ENCODE results near the gene PNRC1. TPM values are rescaled to one million over a fixed set of nuclear protein-coding genes. Genes with fewer than 3 reads are reported as not detected.
"Not testable (repeated sequence)": the region's sequence is repeated elsewhere in the genome, so short reads cannot be mapped to it uniquely, and the experiment has no call there.

Gene PNRC1
- total and polyA plus RNA-seq, 2 donors from 2014 or later, result 72.0 to 232 TPM

DNA sequence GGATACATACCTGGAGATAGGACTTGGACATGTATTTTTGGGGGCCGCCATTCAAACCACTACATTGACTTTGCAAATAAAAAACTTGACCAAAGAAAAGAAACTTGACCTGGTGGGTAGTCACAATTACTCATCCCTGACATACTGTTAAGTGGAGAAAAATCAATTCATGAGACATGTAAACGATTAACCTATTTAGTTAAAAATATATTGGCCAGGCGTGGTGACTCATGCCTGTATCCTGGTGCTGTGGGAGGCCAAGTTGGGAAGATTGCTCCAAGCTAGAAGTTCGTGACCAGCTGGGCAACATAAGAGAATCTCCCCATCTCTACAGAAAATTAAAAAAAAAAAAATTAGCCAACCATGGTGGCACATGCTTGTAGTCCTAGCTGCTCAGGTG is 39.8 kb downstream of the PNRC1 start:
- TF ChIP-seq, protein P1, sequence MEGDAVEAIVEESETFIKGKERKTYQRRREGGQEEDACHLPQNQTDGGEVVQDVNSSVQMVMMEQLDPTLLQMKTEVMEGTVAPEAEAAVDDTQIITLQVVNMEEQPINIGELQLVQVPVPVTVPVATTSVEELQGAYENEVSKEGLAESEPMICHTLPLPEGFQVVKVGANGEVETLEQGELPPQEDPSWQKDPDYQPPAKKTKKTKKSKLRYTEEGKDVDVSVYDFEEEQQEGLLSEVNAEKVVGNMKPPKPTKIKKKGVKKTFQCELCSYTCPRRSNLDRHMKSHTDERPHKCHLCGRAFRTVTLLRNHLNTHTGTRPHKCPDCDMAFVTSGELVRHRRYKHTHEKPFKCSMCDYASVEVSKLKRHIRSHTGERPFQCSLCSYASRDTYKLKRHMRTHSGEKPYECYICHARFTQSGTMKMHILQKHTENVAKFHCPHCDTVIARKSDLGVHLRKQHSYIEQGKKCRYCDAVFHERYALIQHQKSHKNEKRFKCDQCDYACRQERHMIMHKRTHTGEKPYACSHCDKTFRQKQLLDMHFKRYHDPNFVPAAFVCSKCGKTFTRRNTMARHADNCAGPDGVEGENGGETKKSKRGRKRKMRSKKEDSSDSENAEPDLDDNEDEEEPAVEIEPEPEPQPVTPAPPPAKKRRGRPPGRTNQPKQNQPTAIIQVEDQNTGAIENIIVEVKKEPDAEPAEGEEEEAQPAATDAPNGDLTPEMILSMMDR (IDR thresholded peaks at IDR 0.05; ENCODE audit: borderline replicate concordance, extremely low read depth, insufficient read depth), result no peak
- Histone ChIP-seq H3K9me3 (ENCODE audit: control insufficient read depth in 2 of 3, insufficient read depth in 1 of 3, low read length in 3 of 3) (no peaks in the 10 kb centered on the region), H3K9ac (ENCODE audit: low read length in 3 of 3) (no peak overlapping the region), H3K4me3 (ENCODE audit: low read length in 3 of 3) (no peak overlapping the region), H3K36me3 (ENCODE audit: control insufficient read depth in 2 of 3, insufficient read depth in 3 of 3, low read length in 3 of 3) (no peaks in the 10 kb centered on the region), H3K27me3 (ENCODE audit: control insufficient read depth, insufficient read depth, low read length) (no peaks in the 10 kb centered on the region), H3K4me1 (ENCODE audit: control insufficient read depth in 2 of 3, insufficient read depth in 2 of 3, low read depth in 1 of 3, low read length in 3 of 3) (peaks cover 0 to 5% (median 3%) of the 10 kb centered on the region in 3 donors), H3K27ac (ENCODE audit: low read depth in 2 of 2, low read length in 2 of 2) (no peak overlapping the region)
- intact Hi-C loops (cut with DNase I), result no loop called here
- DNase-seq (peak in 2 of 5 donors; percentile 30 to 46), FAIRE-seq (peak; percentile 39)

DNA sequence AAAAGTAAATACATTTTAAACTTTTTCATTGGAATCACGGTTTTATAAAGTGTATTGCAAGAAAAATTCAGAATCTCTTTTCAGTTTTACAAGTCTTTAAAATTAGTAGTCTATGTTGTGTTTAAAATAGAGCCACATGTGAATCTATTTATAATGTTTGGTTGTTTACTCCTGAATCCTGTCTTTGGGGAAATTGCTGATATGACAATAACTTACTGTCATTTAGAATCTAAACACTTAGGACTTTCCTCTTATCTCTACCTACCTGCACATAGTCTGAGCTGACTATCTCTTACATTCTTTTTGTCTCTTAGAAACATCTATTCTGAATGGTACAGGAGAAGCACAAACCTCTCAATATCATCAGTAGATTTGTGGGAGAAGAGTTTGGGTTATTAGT is 41.4 kb downstream of the PNRC1 start:
- H3K4me1 ChIP-seq (ENCODE audit: control insufficient read depth in 2 of 3, insufficient read depth in 2 of 3, low read depth in 1 of 3, low read length in 3 of 3), result peaks cover 0 to 2% (median under 1%) of the 10 kb centered on the region in 3 donors
- no peaks in the 10 kb centered on the region for H3K9me3 ChIP-seq (ENCODE audit: control insufficient read depth in 2 of 3, insufficient read depth in 1 of 3, low read length in 3 of 3)
- H3K27me3 ChIP-seq (ENCODE audit: control insufficient read depth, insufficient read depth, low read length), result no peaks in the 10 kb centered on the region
- DNase-seq (no peak), FAIRE-seq (no peak)
- no peaks in the 10 kb centered on the region for H3K36me3 ChIP-seq (ENCODE audit: control insufficient read depth in 2 of 3, insufficient read depth in 3 of 3, low read length in 3 of 3)
- H3K27ac ChIP-seq (ENCODE audit: low read depth in 2 of 2, low read length in 2 of 2), result no peak overlapping the region
- no peak overlapping the region for H3K4me3 ChIP-seq (ENCODE audit: low read length in 3 of 3)
- no peak overlapping the region for H3K9ac ChIP-seq (ENCODE audit: low read length in 3 of 3)
- TF ChIP-seq, protein P1 (IDR thresholded peaks at IDR 0.05; ENCODE audit: borderline replicate concordance, extremely low read depth, insufficient read depth), result no peak
- intact Hi-C loops (cut with DNase I), result no loop called here

DNA sequence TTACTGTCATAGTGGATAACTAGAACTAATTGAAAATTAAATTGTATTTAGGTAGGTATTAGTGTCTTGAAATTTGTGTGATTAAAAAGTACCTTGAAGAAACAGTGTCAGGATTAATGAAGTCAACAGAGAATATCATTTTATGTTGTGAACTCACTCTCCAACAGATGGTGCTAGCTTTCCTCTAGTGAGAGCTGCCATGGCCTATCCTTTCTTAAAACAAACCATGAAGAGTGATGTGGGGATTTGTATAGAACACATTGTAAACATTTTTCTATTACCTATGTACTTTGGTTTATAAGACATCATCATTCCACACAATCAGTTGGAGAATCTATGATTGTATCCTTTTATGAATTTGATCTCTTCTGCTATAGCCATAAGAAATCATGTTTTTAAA is 42.1 kb downstream of the PNRC1 start:
- Histone ChIP-seq H3K4me1 (ENCODE audit: control insufficient read depth in 2 of 3, insufficient read depth in 2 of 3, low read depth in 1 of 3, low read length in 3 of 3) (no peaks in the 10 kb centered on the region), H3K27ac (ENCODE audit: low read depth in 2 of 2, low read length in 2 of 2) (no peak overlapping the region), H3K36me3 (ENCODE audit: control insufficient read depth in 2 of 3, insufficient read depth in 3 of 3, low read length in 3 of 3) (no peaks in the 10 kb centered on the region), H3K4me3 (ENCODE audit: low read length in 3 of 3) (no peak overlapping the region), H3K27me3 (ENCODE audit: control insufficient read depth, insufficient read depth, low read length) (no peaks in the 10 kb centered on the region), H3K9ac (ENCODE audit: low read length in 3 of 3) (no peak overlapping the region), H3K9me3 (ENCODE audit: control insufficient read depth in 2 of 3, insufficient read depth in 1 of 3, low read length in 3 of 3) (no peaks in the 10 kb centered on the region)
- DNase-seq (peak in 2 of 5 donors; percentile 43 to 66), FAIRE-seq (peak; percentile 96)
- TF ChIP-seq, protein P1 (IDR thresholded peaks at IDR 0.05; ENCODE audit: borderline replicate concordance, extremely low read depth, insufficient read depth), result peak; percentile 50
- intact Hi-C loops (cut with DNase I), result no loop called here

DNA sequence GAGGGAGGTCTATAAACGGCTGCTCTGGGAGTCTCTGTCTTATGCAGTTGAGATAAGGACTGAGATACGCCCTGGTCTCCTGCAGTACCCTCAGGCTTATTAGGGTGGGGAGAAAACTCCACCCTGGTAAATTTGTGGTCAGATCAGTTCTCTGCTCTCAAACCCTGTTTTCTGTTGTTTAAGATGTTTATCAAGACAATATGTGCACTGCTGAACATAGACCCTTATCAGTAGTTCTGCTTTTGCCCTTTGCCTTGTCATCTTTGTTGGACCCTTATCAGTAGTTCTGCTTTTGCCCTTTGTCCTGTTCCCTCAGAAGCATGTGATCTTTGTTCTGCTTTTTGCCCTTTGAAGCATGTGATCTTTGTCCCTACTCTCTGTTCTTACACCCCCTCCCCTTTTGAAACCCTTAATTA is 47.7 kb downstream of the PNRC1 start:
- H3K27me3 ChIP-seq (ENCODE audit: control insufficient read depth, insufficient read depth, low read length); H3K27ac ChIP-seq (ENCODE audit: low read depth in 2 of 2, low read length in 2 of 2); H3K4me1 ChIP-seq (ENCODE audit: control insufficient read depth in 2 of 3, insufficient read depth in 2 of 3, low read depth in 1 of 3, low read length in 3 of 3); DNase-seq; intact Hi-C loops (cut with DNase I); FAIRE-seq; H3K36me3 ChIP-seq (ENCODE audit: control insufficient read depth in 2 of 3, insufficient read depth in 3 of 3, low read length in 3 of 3); H3K9me3 ChIP-seq (ENCODE audit: control insufficient read depth in 2 of 3, insufficient read depth in 1 of 3, low read length in 3 of 3); H3K9ac ChIP-seq (ENCODE audit: low read length in 3 of 3); H3K4me3 ChIP-seq (ENCODE audit: low read length in 3 of 3): not testable (repeated sequence)
